K562 (cell line): ENCODE measurements around the gene ITPKB. TPM values are rescaled to one million over a fixed set of nuclear protein-coding genes. Genes with fewer than 3 reads are reported as not detected.

Experiments
- EZH2 ChIP-seq: IDR thresholded peaks from 2 replicates; pipeline ENCODE4 v1.6.1; 2012; ENCODE audit warnings: low read depth, mild to moderate bottlenecking, inconsistent platforms, low read length, borderline replicate concordance
- LARP7 ChIP-seq: fragments of 450-650 bp; IDR thresholded peaks from 2 replicates; pipeline ENCODE4 v1.6.1; 2016
- RAD21 ChIP-seq, 2 experiments: fragments of 250-450 bp in 1 of 2; fragments of 450-650 bp in 1 of 2; sonication (Bioruptor Pico) in 1 of 2; formaldehyde crosslinking in 1 of 2; IDR thresholded peaks in 1 of 2; conservative IDR thresholded peaks in 1 of 2; 2 replicates each; pipeline versions ENCODE4 v1.4.0 to v1.8.0; 2020 to 2022; ENCODE audit warnings: mild to moderate bottlenecking in 2 of 2, moderate library complexity in 1 of 2
- SAFB2 ChIP-seq: fragments of 200-400 bp; formaldehyde crosslinking; IDR thresholded peaks from 2 replicates; pipeline ENCODE4 v1.6.1; 2018; ENCODE audit warnings: borderline replicate concordance, low read length, low read depth, moderate library complexity; ENCODE audit not compliant: severe bottlenecking
- SMC3 ChIP-seq: conservative IDR thresholded peaks from 2 replicates; pipeline ENCODE4 v1.6.1; 2011; ENCODE audit warnings: low read depth, low read length, improper control_type of control experiment; ENCODE audit not compliant: insufficient read depth
- TCFL5 ChIP-seq: fragments of 250-450 bp; sonication (Bioruptor Pico); conservative IDR thresholded peaks from 2 replicates; pipeline ENCODE4 v1.6.1; 2021; ENCODE audit warnings: mild to moderate bottlenecking, moderate library complexity, matching md5 sums
- XRCC4 ChIP-seq: IDR thresholded peaks from one replicate; pipeline ENCODE4 v1.6.1; 2011; ENCODE audit not compliant: insufficient read depth, insufficient read length; ENCODE audit errors: extremely low read depth
- ZNF384 ChIP-seq: IDR thresholded peaks from 2 replicates; pipeline ENCODE4 v1.6.1; 2012; ENCODE audit warnings: low read depth, low read length, improper control_type of control experiment
- polyA plus RNA-seq, 8 experiments: library from polyadenylated mRNA; depleted of rRNA in 4 of 8; stranded (reverse) in 5 of 8; unstranded in 3 of 8; fragments of >200 nt; fragmentation: Nextera tagmentation in 2 of 8; fragmentation: Illumina TruSeq in 1 of 8; extraction: Ambion mirVana in 2 of 8; extraction: Trizol in 1 of 8; gene quantifications; 2 replicates each; pipeline versions ENCODE4 v1.2.1 to v1.2.3, GENCODE V29; 2011 to 2014; ENCODE audit warnings: inconsistent platforms in 1 of 8, missing spikeins in 1 of 8
- total RNA-seq, 7 experiments: library from RNA; depleted of rRNA in 6 of 7; stranded (reverse); fragments of >200 nt in 6 of 7; fragmentation: Illumina TruSeq in 2 of 7; extraction: Trizol in 2 of 7; gene quantifications; 2 replicates each; pipeline versions ENCODE4 v1.2.1 to v1.2.3, GENCODE V29; 2011 to 2021; ENCODE audit warnings: low replicate concordance in 1 of 7
- TF ChIP-seq, protein P1 (sequence below), 2 experiments: fragments of 450-650 bp; formaldehyde crosslinking in 1 of 2; IDR thresholded peaks; 2 replicates each; pipeline versions ENCODE4 v1.4.0 to v1.6.1; 2014 to 2020; ENCODE audit warnings: mild to moderate bottlenecking in 2 of 2, borderline replicate concordance in 1 of 2, low read depth in 1 of 2
- TF ChIP-seq, protein P2 (sequence below): fragments of 450-650 bp; IDR thresholded peaks from 2 replicates; pipeline ENCODE4 v1.6.1; 2016
- TF ChIP-seq, protein P3 (sequence below): sonication (generic); formaldehyde crosslinking; IDR thresholded peaks from 2 replicates; pipeline ENCODE4 v1.8.0; 2023; ENCODE audit warnings: mild to moderate bottlenecking, missing genetic modification reagents
- TF ChIP-seq, protein P4 (sequence below), 3 experiments: IDR thresholded peaks in 2 of 3; conservative IDR thresholded peaks in 1 of 3; 2 replicates each; pipeline ENCODE4 v1.5.1; 2011 to 2012; ENCODE audit warnings: low read length in 3 of 3, mild to moderate bottlenecking in 3 of 3, control low read depth in 2 of 3, improper control_type of control experiment in 1 of 3, inconsistent platforms in 1 of 3, low read depth in 1 of 3, mixed read lengths in 1 of 3, moderate library complexity in 1 of 3; ENCODE audit not compliant: insufficient read depth in 2 of 3

The ITPKB gene
- total and polyA plus RNA-seq, 9 of the 15 experiments (the other 6 are each of a cell fraction or from before 2014, with no cell fraction given): 0.01 to 0.22 TPM; not detected in 7

DNA sequence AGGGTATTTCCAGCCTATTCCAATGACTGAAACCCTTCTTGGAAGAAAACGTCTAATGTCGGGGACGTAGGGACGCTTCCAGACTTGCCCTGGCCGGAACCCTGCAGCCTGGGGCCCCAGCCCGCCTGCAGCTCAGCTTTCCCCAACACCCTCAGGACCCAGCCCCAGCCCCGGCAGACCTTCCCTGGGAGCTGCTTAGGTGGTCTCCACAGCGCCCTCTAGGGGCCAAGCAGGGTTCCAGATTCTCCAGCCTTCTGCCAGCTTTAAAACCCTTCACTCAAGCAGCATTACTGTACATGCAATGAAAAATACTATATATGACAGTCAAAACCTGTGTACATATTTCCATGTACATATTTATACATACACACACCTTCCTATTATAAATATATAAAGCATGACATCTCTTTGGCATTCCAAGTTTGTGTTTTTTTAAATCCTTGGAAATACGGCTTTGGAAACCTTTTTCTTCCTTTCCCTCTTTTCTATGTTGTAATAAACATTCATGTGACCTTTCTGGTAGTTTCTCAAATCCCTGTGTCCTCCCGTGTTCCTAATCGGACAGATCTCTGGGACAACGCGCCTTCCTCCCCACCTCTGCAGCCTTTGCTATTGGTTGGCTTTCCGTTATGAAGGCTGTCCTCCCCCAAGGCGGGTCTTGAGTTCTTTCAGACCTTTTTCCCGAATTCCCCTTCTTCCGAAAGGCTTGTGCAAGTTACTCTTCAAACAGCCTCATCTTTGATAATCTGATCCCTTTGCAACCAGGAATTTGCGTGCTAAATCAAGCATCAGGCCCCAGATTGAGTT lies 130.2 kb downstream of the ITPKB start (continued):
- TF ChIP-seq, protein P1, sequence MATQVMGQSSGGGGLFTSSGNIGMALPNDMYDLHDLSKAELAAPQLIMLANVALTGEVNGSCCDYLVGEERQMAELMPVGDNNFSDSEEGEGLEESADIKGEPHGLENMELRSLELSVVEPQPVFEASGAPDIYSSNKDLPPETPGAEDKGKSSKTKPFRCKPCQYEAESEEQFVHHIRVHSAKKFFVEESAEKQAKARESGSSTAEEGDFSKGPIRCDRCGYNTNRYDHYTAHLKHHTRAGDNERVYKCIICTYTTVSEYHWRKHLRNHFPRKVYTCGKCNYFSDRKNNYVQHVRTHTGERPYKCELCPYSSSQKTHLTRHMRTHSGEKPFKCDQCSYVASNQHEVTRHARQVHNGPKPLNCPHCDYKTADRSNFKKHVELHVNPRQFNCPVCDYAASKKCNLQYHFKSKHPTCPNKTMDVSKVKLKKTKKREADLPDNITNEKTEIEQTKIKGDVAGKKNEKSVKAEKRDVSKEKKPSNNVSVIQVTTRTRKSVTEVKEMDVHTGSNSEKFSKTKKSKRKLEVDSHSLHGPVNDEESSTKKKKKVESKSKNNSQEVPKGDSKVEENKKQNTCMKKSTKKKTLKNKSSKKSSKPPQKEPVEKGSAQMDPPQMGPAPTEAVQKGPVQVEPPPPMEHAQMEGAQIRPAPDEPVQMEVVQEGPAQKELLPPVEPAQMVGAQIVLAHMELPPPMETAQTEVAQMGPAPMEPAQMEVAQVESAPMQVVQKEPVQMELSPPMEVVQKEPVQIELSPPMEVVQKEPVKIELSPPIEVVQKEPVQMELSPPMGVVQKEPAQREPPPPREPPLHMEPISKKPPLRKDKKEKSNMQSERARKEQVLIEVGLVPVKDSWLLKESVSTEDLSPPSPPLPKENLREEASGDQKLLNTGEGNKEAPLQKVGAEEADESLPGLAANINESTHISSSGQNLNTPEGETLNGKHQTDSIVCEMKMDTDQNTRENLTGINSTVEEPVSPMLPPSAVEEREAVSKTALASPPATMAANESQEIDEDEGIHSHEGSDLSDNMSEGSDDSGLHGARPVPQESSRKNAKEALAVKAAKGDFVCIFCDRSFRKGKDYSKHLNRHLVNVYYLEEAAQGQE (IDR thresholded peaks at IDR 0.05; ENCODE audit: borderline replicate concordance): peak; percentile 36; the same call in 1 of the 2 replicates
- TF ChIP-seq, protein P1 (CRISPR knock-in tag; IDR thresholded peaks at IDR 0.05; ENCODE audit: low read depth): no peak
- no peak for TF ChIP-seq TCFL5 (CRISPR knock-in tag)
- TF ChIP-seq XRCC4: no peak
- TF ChIP-seq EZH2: peak; percentile 24; the same call in 1 of the 2 replicates
- TF ChIP-seq, protein P2, sequence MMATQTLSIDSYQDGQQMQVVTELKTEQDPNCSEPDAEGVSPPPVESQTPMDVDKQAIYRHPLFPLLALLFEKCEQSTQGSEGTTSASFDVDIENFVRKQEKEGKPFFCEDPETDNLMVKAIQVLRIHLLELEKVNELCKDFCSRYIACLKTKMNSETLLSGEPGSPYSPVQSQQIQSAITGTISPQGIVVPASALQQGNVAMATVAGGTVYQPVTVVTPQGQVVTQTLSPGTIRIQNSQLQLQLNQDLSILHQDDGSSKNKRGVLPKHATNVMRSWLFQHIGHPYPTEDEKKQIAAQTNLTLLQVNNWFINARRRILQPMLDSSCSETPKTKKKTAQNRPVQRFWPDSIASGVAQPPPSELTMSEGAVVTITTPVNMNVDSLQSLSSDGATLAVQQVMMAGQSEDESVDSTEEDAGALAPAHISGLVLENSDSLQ: no peak
- no peak for TF ChIP-seq ZNF384
- TF ChIP-seq LARP7: no peak
- peak; percentile 67 for TF ChIP-seq SMC3
- TF ChIP-seq RAD21 (CRISPR knock-in tag; conservative IDR thresholded peaks at IDR 0.05 in 1 of 2, IDR thresholded peaks at IDR 0.05 in 1 of 2): peak; percentile 58 to 66
- TF ChIP-seq SAFB2: no peak
- TF ChIP-seq, protein P3, sequence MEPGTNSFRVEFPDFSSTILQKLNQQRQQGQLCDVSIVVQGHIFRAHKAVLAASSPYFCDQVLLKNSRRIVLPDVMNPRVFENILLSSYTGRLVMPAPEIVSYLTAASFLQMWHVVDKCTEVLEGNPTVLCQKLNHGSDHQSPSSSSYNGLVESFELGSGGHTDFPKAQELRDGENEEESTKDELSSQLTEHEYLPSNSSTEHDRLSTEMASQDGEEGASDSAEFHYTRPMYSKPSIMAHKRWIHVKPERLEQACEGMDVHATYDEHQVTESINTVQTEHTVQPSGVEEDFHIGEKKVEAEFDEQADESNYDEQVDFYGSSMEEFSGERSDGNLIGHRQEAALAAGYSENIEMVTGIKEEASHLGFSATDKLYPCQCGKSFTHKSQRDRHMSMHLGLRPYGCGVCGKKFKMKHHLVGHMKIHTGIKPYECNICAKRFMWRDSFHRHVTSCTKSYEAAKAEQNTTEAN (CRISPR knock-in tag): no peak
- TF ChIP-seq, protein P4, sequence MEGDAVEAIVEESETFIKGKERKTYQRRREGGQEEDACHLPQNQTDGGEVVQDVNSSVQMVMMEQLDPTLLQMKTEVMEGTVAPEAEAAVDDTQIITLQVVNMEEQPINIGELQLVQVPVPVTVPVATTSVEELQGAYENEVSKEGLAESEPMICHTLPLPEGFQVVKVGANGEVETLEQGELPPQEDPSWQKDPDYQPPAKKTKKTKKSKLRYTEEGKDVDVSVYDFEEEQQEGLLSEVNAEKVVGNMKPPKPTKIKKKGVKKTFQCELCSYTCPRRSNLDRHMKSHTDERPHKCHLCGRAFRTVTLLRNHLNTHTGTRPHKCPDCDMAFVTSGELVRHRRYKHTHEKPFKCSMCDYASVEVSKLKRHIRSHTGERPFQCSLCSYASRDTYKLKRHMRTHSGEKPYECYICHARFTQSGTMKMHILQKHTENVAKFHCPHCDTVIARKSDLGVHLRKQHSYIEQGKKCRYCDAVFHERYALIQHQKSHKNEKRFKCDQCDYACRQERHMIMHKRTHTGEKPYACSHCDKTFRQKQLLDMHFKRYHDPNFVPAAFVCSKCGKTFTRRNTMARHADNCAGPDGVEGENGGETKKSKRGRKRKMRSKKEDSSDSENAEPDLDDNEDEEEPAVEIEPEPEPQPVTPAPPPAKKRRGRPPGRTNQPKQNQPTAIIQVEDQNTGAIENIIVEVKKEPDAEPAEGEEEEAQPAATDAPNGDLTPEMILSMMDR (IDR thresholded peaks at IDR 0.05 in 2 of 3, conservative IDR thresholded peaks at IDR 0.05 in 1 of 3; ENCODE audit: insufficient read depth in 2 of 3, low read depth in 1 of 3, low read length in 3 of 3): peak; percentile 83 to 93 (median 91)
